NT2/D1 (cell line): ENCODE results near the gene SERPINF2.

ENCODE experiments used
- SUZ12 ChIP-seq: IDR thresholded peaks from 2 replicates; pipeline ENCODE4 v1.6.1; 2011; ENCODE audit not compliant: insufficient read length, insufficient read depth; ENCODE audit errors: extremely low read depth
- YY1 ChIP-seq: IDR thresholded peaks from 2 replicates; pipeline ENCODE4 v1.6.1; 2011; ENCODE audit not compliant: insufficient read length, insufficient read depth
- ZNF274 ChIP-seq: IDR thresholded peaks from 2 replicates; pipeline ENCODE4 v1.6.1; 2011; ENCODE audit warnings: mild to moderate bottlenecking, low read depth, low read length

- TF ChIP-seq ZNF274 (no peak), SUZ12 (no peak), YY1 (no peak)
Measured at GRCh38 chr17:1767358-1767757, 24.7 kb downstream of the SERPINF2 start.
